Upper lobe of left lung (tissue), 6 donors: ENCODE measurements around the gene ANKRD62. TPM values are rescaled to one million over a fixed set of nuclear protein-coding genes. Genes with fewer than 3 reads are reported as not detected.

Experiments
- ATAC-seq, 2 donors: fragments of 200-7000 bp; cut with Tn5 transposase; one replicate each; pipeline ENCODE4 v1.9.1; 2022; ENCODE audit warnings: mild to moderate bottlenecking in 2 of 2, moderate library complexity in 2 of 2; ENCODE audit not compliant: low FRiP score in 2 of 2
- DNase-seq, 2 donors: peaks; one replicate each; pipeline ENCODE4 v3.0.0-alpha.2; 2019 to 2020
- H3K27ac ChIP-seq, 4 donors: fragments of 200-600 bp; sonication (generic); one replicate each; pipeline ENCODE4 v1.5.1; 2016 to 2019
- H3K27me3 ChIP-seq, 4 donors: fragments of 200-600 bp; sonication (generic); one replicate each; pipeline ENCODE4 v1.5.1; 2017 to 2019
- H3K36me3 ChIP-seq, 4 donors: fragments of 200-600 bp; sonication (generic); one replicate each; pipeline ENCODE4 v1.5.1; 2016 to 2019
- H3K4me1 ChIP-seq, 4 donors: fragments of 200-600 bp; sonication (generic); one replicate each; pipeline ENCODE4 v1.5.1; 2018 to 2019
- H3K4me3 ChIP-seq, 4 donors: fragments of 200-600 bp; sonication (generic); one replicate each; pipeline ENCODE4 v1.5.1; 2017 to 2019; ENCODE audit warnings: mild to moderate bottlenecking in 2 of 4, moderate library complexity in 1 of 4
- H3K9me3 ChIP-seq, 4 donors: fragments of 200-600 bp; sonication (generic); one replicate each; pipeline ENCODE4 v1.5.1; 2018 to 2019
- EP300 ChIP-seq, 4 donors: sonication (generic); formaldehyde crosslinking; IDR thresholded peaks; one replicate each; pipeline ENCODE4 v1.5.1; 2017; ENCODE audit warnings: antibody characterized with exemption in 4 of 4, control low read depth in 2 of 4
- POLR2A ChIP-seq, 4 donors: fragments of 450-650 bp; IDR thresholded peaks; one replicate each; pipeline ENCODE4 v1.5.1; 2016 to 2017; ENCODE audit warnings: antibody characterized with exemption in 4 of 4, mild to moderate bottlenecking in 2 of 4
- POLR2AphosphoS5 ChIP-seq, 2 donors: sonication (generic); formaldehyde crosslinking; IDR thresholded peaks; one replicate each; pipeline ENCODE4 v1.5.1; 2017; ENCODE audit warnings: antibody characterized with exemption in 2 of 2
- WGBS, 2 donors: methylation state at CpG; one replicate each; pipeline ENCODE4 v1.1.5; 2017 to 2018; 5-methylcytosine and 5-hydroxymethylcytosine counted together
- total RNA-seq, 6 donors: library from RNA; depleted of rRNA in 4 of 6; stranded (reverse); fragments of >200 nt in 4 of 6; gene quantifications; one replicate each; pipeline versions ENCODE4 v1.1.0 to v1.2.1, GENCODE V29; 2016 to 2021
- TF ChIP-seq, protein P1 (sequence below), 6 experiments: fragments of 450-650 bp in 4 of 6; fragments of 200-600 bp in 2 of 6; sonication (generic) in 2 of 6; IDR thresholded peaks; one replicate each; pipeline ENCODE4 v1.5.1; 2016 to 2019; ENCODE audit warnings: antibody characterized with exemption in 6 of 6
- donor health status: DM: no; HTN: no; CAD: no; lungs with moderate emphysema.
- donor health status: DM: no; HTN: yes; CAD: no; lungs with severe emphysema.

ANKRD62 gene
- total RNA-seq, 6 donors from 2014 or later: 0.30 to 6.3 (median 0.40) TPM; not detected in 3

DNA sequence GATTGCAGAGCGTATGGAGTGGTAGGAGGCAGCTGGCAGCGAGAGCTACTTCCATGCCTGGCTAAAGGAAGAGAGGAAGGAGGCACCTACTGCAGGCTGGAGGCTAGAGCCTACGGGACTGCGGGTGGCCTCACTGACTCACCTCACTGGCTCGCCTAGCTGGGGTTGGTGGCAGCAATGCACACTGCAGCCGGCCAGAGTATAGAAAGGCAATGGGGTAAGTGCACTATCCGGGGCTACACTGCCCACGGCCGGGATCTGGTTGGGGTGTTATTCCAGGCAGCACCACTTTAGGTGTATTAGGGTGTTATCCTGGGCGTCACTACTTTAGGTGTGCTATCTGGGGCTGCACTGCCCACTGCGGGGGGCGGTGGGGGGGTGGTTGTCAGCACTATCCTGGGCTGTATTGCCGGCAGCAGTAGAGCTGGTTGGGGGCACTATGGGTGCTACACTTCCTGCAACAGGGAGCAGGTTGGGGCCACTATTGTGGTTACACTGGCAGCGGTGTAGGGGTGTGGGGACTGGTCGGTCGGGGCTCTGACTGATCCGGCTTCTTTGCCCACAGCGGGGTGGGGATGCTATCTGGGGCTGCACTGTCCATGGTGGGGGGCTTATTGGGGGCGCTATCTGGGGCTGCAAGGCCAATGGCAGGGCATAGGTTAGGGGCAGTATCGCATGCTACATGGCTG is 33.3 kb upstream of the ANKRD62 start:
- ATAC-seq (no peak), DNase-seq (peak in 1 of 2 donors; percentile 40)
- H3K27ac ChIP-seq: peak overlapping the region in 1 of 4 donors; percentile 26
- no peaks in the 10 kb centered on the region for H3K9me3 ChIP-seq
- H3K36me3 ChIP-seq: no peaks in the 10 kb centered on the region
- 90 to 93% methylated on average over 12 to 14 of the region's 20 CpGs for WGBS, 2 donors
- TF ChIP-seq POLR2A (IDR thresholded peaks at IDR 0.05) (no peak), POLR2AphosphoS5 (IDR thresholded peaks at IDR 0.05) (no peak)
- TF ChIP-seq, protein P1, sequence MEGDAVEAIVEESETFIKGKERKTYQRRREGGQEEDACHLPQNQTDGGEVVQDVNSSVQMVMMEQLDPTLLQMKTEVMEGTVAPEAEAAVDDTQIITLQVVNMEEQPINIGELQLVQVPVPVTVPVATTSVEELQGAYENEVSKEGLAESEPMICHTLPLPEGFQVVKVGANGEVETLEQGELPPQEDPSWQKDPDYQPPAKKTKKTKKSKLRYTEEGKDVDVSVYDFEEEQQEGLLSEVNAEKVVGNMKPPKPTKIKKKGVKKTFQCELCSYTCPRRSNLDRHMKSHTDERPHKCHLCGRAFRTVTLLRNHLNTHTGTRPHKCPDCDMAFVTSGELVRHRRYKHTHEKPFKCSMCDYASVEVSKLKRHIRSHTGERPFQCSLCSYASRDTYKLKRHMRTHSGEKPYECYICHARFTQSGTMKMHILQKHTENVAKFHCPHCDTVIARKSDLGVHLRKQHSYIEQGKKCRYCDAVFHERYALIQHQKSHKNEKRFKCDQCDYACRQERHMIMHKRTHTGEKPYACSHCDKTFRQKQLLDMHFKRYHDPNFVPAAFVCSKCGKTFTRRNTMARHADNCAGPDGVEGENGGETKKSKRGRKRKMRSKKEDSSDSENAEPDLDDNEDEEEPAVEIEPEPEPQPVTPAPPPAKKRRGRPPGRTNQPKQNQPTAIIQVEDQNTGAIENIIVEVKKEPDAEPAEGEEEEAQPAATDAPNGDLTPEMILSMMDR (IDR thresholded peaks at IDR 0.05): no peak
- H3K4me3 ChIP-seq: peak overlapping the region in 1 of 4 donors; percentile 15
- no peaks in the 10 kb centered on the region for H3K4me1 ChIP-seq
- no peaks in the 10 kb centered on the region for H3K27me3 ChIP-seq

- 87 to 92% methylated on average over 11 to 14 of the region's 14 CpGs for WGBS, 2 donors
These were observed 32.0 kb upstream of the ANKRD62 start for GRCh38 chr18:12061685-12062084.

GRCh38 chr18:12062974-12063373 is 30.7 kb upstream of the ANKRD62 start:
- 82% methylated on average over 4 of the region's 4 CpGs for WGBS, 2 donors
- no peaks in the 10 kb centered on the region for H3K4me1 ChIP-seq
- ATAC-seq (no peak), DNase-seq (no peak)
- H3K36me3 ChIP-seq: no peaks in the 10 kb centered on the region
- no peaks in the 10 kb centered on the region for H3K27me3 ChIP-seq
- no peaks in the 10 kb centered on the region for H3K9me3 ChIP-seq
- H3K27ac ChIP-seq: no peak overlapping the region
- TF ChIP-seq EP300 (IDR thresholded peaks at IDR 0.05): no peak
- TF ChIP-seq, protein P1 (IDR thresholded peaks at IDR 0.05): no peak
- TF ChIP-seq POLR2A (IDR thresholded peaks at IDR 0.05): no peak
- no peak for TF ChIP-seq POLR2AphosphoS5 (IDR thresholded peaks at IDR 0.05)
- no peak overlapping the region for H3K4me3 ChIP-seq

More at GRCh38 chr18:12061685-12062084, 32.0 kb upstream of the ANKRD62 start:
- no peaks in the 10 kb centered on the region for H3K9me3 ChIP-seq
- DNase-seq (peak in 1 of 2 donors; percentile 66), ATAC-seq (no peak)
- no peaks in the 10 kb centered on the region for H3K4me1 ChIP-seq
- no peak for TF ChIP-seq POLR2A (IDR thresholded peaks at IDR 0.05)
- TF ChIP-seq, protein P1 (IDR thresholded peaks at IDR 0.05): no peak
- no peak for TF ChIP-seq EP300 (IDR thresholded peaks at IDR 0.05)
- no peak for TF ChIP-seq POLR2AphosphoS5 (IDR thresholded peaks at IDR 0.05)
- H3K27me3 ChIP-seq: no peaks in the 10 kb centered on the region
- no peak overlapping the region for H3K27ac ChIP-seq
- H3K4me3 ChIP-seq: no peak overlapping the region
- no peaks in the 10 kb centered on the region for H3K36me3 ChIP-seq

DNA sequence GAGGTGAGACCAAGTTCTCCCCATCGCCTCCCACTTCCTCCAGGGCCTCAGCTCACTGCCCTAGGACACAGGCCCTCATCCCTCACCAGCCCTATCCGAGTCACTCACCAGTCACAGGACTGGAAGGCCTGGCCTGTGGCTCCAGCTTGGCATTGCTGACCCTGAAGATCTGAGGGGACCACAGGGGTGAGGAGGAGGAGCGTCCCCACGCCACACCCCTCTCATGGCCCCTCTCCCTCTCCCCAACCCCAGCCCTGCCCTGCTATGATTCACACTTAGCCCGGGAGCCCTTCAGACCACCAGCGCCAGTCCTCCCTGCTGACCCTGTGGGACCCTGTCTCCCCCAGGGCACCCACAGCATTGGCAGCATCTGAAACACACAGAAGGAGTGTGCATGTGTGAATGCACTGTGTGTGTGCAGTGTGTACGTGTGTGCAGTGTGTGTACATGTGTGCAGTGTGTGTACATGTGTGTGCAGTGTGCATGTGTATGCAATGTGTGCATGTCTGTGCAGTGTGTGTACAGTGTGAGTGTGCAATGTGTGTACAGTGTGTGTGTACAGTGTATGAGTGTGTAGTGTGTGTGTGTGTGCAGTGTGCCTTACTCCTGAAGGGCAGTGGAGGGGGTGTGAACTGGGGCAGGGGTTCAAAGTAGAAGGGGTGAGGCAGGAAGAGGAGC is 29.4 kb upstream of the ANKRD62 start:
- TF ChIP-seq POLR2AphosphoS5 (IDR thresholded peaks at IDR 0.05) (no peak), EP300 (IDR thresholded peaks at IDR 0.05) (no peak), POLR2A (IDR thresholded peaks at IDR 0.05) (no peak)
- TF ChIP-seq, protein P1 (IDR thresholded peaks at IDR 0.05): no peak
- H3K36me3 ChIP-seq: no peaks in the 10 kb centered on the region
- H3K9me3 ChIP-seq: no peaks in the 10 kb centered on the region
- peak in 1 of 2 donors; percentile 17 for DNase-seq
- H3K4me1 ChIP-seq: no peaks in the 10 kb centered on the region
- H3K27ac ChIP-seq: no peak overlapping the region
- ATAC-seq: peak in 1 of 2 donors; percentile 25
- 82 to 95% methylated on average over 7 of the region's 7 CpGs for whole genome bisulfite sequencing, 2 donors
- no peaks in the 10 kb centered on the region for H3K27me3 ChIP-seq
- H3K4me3 ChIP-seq: no peak overlapping the region
